ENCODE results near the gene NAV2.

GRCh38 chr11:20047006-20047768 lies 334.6 kb downstream of the NAV2 start:
- TF ChIP-seq CTCF (conservative IDR thresholded peaks at IDR 0.05 in 1 of 2, IDR thresholded peaks at IDR 0.05 in 1 of 2; ENCODE audit: extremely low read depth in 1 of 2, insufficient read depth in 1 of 2, low read depth in 1 of 2, low read length in 2 of 2) (no peak), EZH2 (IDR thresholded peaks at IDR 0.05; ENCODE audit: borderline replicate concordance, low read length) (no peak)
